LNCAP (cell line): ENCODE measurements around the gene ABCA13.

Source experiments
- CTCF ChIP-seq: fragments of 450-650 bp; IDR thresholded peaks from 2 replicates; pipeline ENCODE4 v1.5.1; 2017; ENCODE audit warnings: mild to moderate bottlenecking

The ABCA13 gene

GRCh38 chr7:48594349-48594748 lies 423.1 kb downstream of the ABCA13 start:
- TF ChIP-seq CTCF: no peak

- no peak for TF ChIP-seq CTCF
Measured at GRCh38 chr7:48595756-48596155, 424.5 kb downstream of the ABCA13 start.

GRCh38 chr7:48610705-48611104 lies 439.4 kb downstream of the ABCA13 start:
- no peak for TF ChIP-seq CTCF

GRCh38 chr7:48611993-48612392 lies 440.7 kb downstream of the ABCA13 start:
- no peak for TF ChIP-seq CTCF

- TF ChIP-seq CTCF: no peak
Measured at GRCh38 chr7:48617508-48617907, 446.2 kb downstream of the ABCA13 start.

- TF ChIP-seq CTCF: no peak
Measured at GRCh38 chr7:48617993-48618392, 446.7 kb downstream of the ABCA13 start.

GRCh38 chr7:48621076-48621475 lies 449.8 kb downstream of the ABCA13 start:
- TF ChIP-seq CTCF: no peak

- no peak for TF ChIP-seq CTCF
Measured at GRCh38 chr7:48627164-48627563, 455.9 kb downstream of the ABCA13 start.
